Loucy (cell line): ENCODE results near the gene MSX1.
A peak's percentile ranks its signal among the peaks of the same experiment; 100 is the strongest.

ENCODE experiments used
- H2AFZ ChIP-seq: fragments of 200-600 bp; sonication (generic); 2 replicates; pipeline ENCODE4 v1.6.0; 2016; ENCODE audit warnings: antibody characterized with exemption, mild to moderate bottlenecking, low read length, moderate library complexity
- H3F3A ChIP-seq: fragments of 200-600 bp; 2 replicates; pipeline ENCODE4 v1.6.0; 2016; ENCODE audit warnings: antibody characterized with exemption, low read depth, mild to moderate bottlenecking
- H3K27me3 ChIP-seq: fragments of 200-600 bp; sonication (generic); 2 replicates; pipeline ENCODE4 v1.6.1; 2014; ENCODE audit warnings: low read length, mild to moderate bottlenecking; ENCODE audit not compliant: insufficient read depth, poor library complexity, severe bottlenecking
- H3K36me3 ChIP-seq: fragments of 200-600 bp; sonication (generic); 2 replicates; pipeline ENCODE4 v1.6.1; 2016; ENCODE audit warnings: low read length; ENCODE audit not compliant: insufficient read depth
- H3K4me1 ChIP-seq: fragments of 200-600 bp; sonication (generic); 2 replicates; pipeline ENCODE4 v1.5.1; 2014; ENCODE audit warnings: low read length, mild to moderate bottlenecking; ENCODE audit not compliant: insufficient read depth, poor library complexity, severe bottlenecking
- H3K4me2 ChIP-seq: fragments of 200-600 bp; sonication (generic); 2 replicates; pipeline ENCODE4 v1.6.0; 2014; ENCODE audit warnings: antibody characterized with exemption, low read length, low read depth, mild to moderate bottlenecking; ENCODE audit not compliant: poor library complexity, severe bottlenecking
- H3K4me3 ChIP-seq: fragments of 200-600 bp; sonication (generic); 2 replicates; pipeline ENCODE4 v1.5.1; 2014; ENCODE audit warnings: low read length, mild to moderate bottlenecking, mixed read lengths; ENCODE audit not compliant: poor library complexity, severe bottlenecking
- H3K79me2 ChIP-seq: fragments of 200-600 bp; sonication (generic); 2 replicates; pipeline ENCODE4 v1.6.1; 2014; ENCODE audit warnings: low read length; ENCODE audit not compliant: insufficient read depth
- H3K9ac ChIP-seq: fragments of 200-600 bp; sonication (generic); 2 replicates; pipeline ENCODE4 v1.6.0; 2014; ENCODE audit warnings: mild to moderate bottlenecking, low read depth, low read length, moderate library complexity; ENCODE audit not compliant: poor library complexity, severe bottlenecking
- H3K9me2 ChIP-seq: fragments of 200-600 bp; sonication (generic); replicated peaks from 2 replicates; pipeline ENCODE4 v1.6.1; 2016; ENCODE audit warnings: low read depth, low read length, mixed read lengths
- H3K9me3 ChIP-seq: fragments of 200-600 bp; sonication (generic); 2 replicates; pipeline ENCODE4 v1.6.1; 2014; ENCODE audit warnings: mild to moderate bottlenecking, antibody characterized with exemption, low read length, low read depth; ENCODE audit not compliant: insufficient read depth
- H4K20me1 ChIP-seq: fragments of 200-600 bp; sonication (generic); 2 replicates; pipeline ENCODE4 v1.6.0; 2014; ENCODE audit warnings: antibody characterized with exemption, low read length, mild to moderate bottlenecking; ENCODE audit not compliant: insufficient read depth, poor library complexity, severe bottlenecking
- CTCF ChIP-seq: fragments of 200-600 bp; sonication (generic); conservative IDR thresholded peaks from 2 replicates; pipeline ENCODE4 v1.5.1; 2014; ENCODE audit warnings: mild to moderate bottlenecking, antibody characterized with exemption, low read length
- EZH2phosphoT487 ChIP-seq: fragments of 200-600 bp; IDR thresholded peaks from 2 replicates; pipeline ENCODE4 v1.6.1; 2018; ENCODE audit warnings: antibody characterized with exemption, mild to moderate bottlenecking, moderate library complexity, borderline replicate concordance

The MSX1 gene

GRCh38 chr4:4857001-4857808, 2.3 kb upstream of the MSX1 start:
- no peak overlapping the region for H3K4me3 ChIP-seq
- no peak overlapping the region for H3K4me2 ChIP-seq
- peaks cover 4% of the 10 kb centered on the region for H4K20me1 ChIP-seq
- no peak overlapping the region for H2AFZ ChIP-seq
- H3K27me3 ChIP-seq, result no peaks in the 10 kb centered on the region
- no peak overlapping the region for H3K9ac ChIP-seq
- peaks cover 11% of the 10 kb centered on the region for H3K79me2 ChIP-seq
- no peaks in the 10 kb centered on the region for H3F3A ChIP-seq
- no peak for TF ChIP-seq CTCF
- TF ChIP-seq EZH2phosphoT487, result no peak
- no peaks in the 10 kb centered on the region for H3K9me3 ChIP-seq
- peaks cover 6% of the 10 kb centered on the region for H3K4me1 ChIP-seq
- H3K36me3 ChIP-seq, result no peaks in the 10 kb centered on the region
- no peaks in the 10 kb centered on the region for H3K9me2 ChIP-seq

GRCh38 chr4:4857809-4858508, 1.5 kb upstream of the MSX1 start:
- H3K4me1 ChIP-seq, result peaks cover 6% of the 10 kb centered on the region
- H3K79me2 ChIP-seq, result peaks cover 11% of the 10 kb centered on the region
- no peak overlapping the region for H3K9ac ChIP-seq
- H3K4me3 ChIP-seq, result no peak overlapping the region
- H2AFZ ChIP-seq, result no peak overlapping the region
- H3K27me3 ChIP-seq, result no peaks in the 10 kb centered on the region
- no peaks in the 10 kb centered on the region for H3K36me3 ChIP-seq
- H4K20me1 ChIP-seq, result peaks cover 4% of the 10 kb centered on the region
- no peaks in the 10 kb centered on the region for H3F3A ChIP-seq
- no peaks in the 10 kb centered on the region for H3K9me3 ChIP-seq
- TF ChIP-seq EZH2phosphoT487 (no peak), CTCF (no peak)
- no peak overlapping the region for H3K4me2 ChIP-seq
- no peaks in the 10 kb centered on the region for H3K9me2 ChIP-seq

GRCh38 chr4:4858527-4859324, 739 bp upstream of the MSX1 start:
- peak overlapping the region; percentile 81 for H3K4me3 ChIP-seq
- peak overlapping the region; percentile 76 for H3K4me2 ChIP-seq
- H2AFZ ChIP-seq, result peak overlapping the region; percentile 91
- no peaks in the 10 kb centered on the region for H3K36me3 ChIP-seq
- H3F3A ChIP-seq, result no peaks in the 10 kb centered on the region
- TF ChIP-seq CTCF (no peak), EZH2phosphoT487 (no peak)
- H3K27me3 ChIP-seq, result no peaks in the 10 kb centered on the region
- H3K9ac ChIP-seq, result peak overlapping the region; percentile 67
- H3K4me1 ChIP-seq, result peaks cover 6% of the 10 kb centered on the region
- H3K79me2 ChIP-seq, result peaks cover 11% of the 10 kb centered on the region
- H3K9me2 ChIP-seq, result no peaks in the 10 kb centered on the region
- peaks cover 4% of the 10 kb centered on the region for H4K20me1 ChIP-seq
- no peaks in the 10 kb centered on the region for H3K9me3 ChIP-seq
